GM23338 (cell line): ENCODE data around the gene RAB44. TPM values are rescaled to one million over a fixed set of nuclear protein-coding genes. Genes with fewer than 3 reads are reported as not detected.

Source experiments
- ATAC-seq: fragments of 200-7000 bp; cut with Tn5 transposase; 3 replicates; pipeline ENCODE4 v1.9.1; 2020
- DNase-seq: peaks from one replicate; pipeline ENCODE4 v3.0.0-alpha.2; 2015; ENCODE audit warnings: low spot score
- H2AFZ ChIP-seq: fragments of 200-600 bp; sonication (generic); 2 replicates; pipeline ENCODE4 v1.8.0; 2016; ENCODE audit warnings: antibody characterized with exemption, mild to moderate bottlenecking, moderate library complexity
- H3F3A ChIP-seq: fragments of 200-600 bp; sonication (generic); replicated peaks from 2 replicates; pipeline ENCODE4 v1.8.0; 2017; ENCODE audit warnings: antibody characterized with exemption, mixed run types, low read depth
- H3K27ac ChIP-seq: fragments of 200-600 bp; sonication (generic); 2 replicates; pipeline ENCODE4 v1.6.1; 2016; ENCODE audit warnings: low read depth
- H3K27me3 ChIP-seq: fragments of 200-600 bp; sonication (generic); 2 replicates; pipeline ENCODE4 v1.8.0; 2016; ENCODE audit warnings: mild to moderate bottlenecking, mixed run types, moderate library complexity; ENCODE audit not compliant: insufficient read depth
- H3K36me3 ChIP-seq: fragments of 200-600 bp; sonication (generic); 2 replicates; pipeline ENCODE4 v1.8.0; 2016; ENCODE audit warnings: mild to moderate bottlenecking; ENCODE audit not compliant: insufficient read depth
- H3K4me1 ChIP-seq: fragments of 200-600 bp; sonication (generic); 2 replicates; pipeline ENCODE4 v1.8.0; 2016; ENCODE audit warnings: mild to moderate bottlenecking, moderate library complexity; ENCODE audit not compliant: insufficient read depth
- H3K4me2 ChIP-seq: fragments of 200-600 bp; sonication (generic); 2 replicates; pipeline ENCODE4 v1.7.1; 2017; ENCODE audit warnings: mixed run types
- H3K4me3 ChIP-seq: fragments of 200-600 bp; sonication (generic); 2 replicates; pipeline ENCODE4 v1.6.1; 2016; ENCODE audit warnings: mixed run types
- H3K79me2 ChIP-seq: fragments of 200-600 bp; sonication (generic); replicated peaks from 2 replicates; pipeline ENCODE4 v1.8.0; 2017; ENCODE audit warnings: mild to moderate bottlenecking; ENCODE audit not compliant: insufficient read depth
- H3K9me2 ChIP-seq: fragments of 200-600 bp; sonication (generic); 2 replicates; pipeline ENCODE4 v1.8.0; 2017; ENCODE audit not compliant: insufficient read depth
- H4K20me1 ChIP-seq: fragments of 200-600 bp; sonication (generic); replicated peaks from 2 replicates; pipeline ENCODE4 v1.8.0; 2017; ENCODE audit warnings: mild to moderate bottlenecking; ENCODE audit not compliant: insufficient read depth
- H3K27ac Mint-ChIP-seq: 2 replicates; pipeline ENCODE4 v1.8.0; 2020; ENCODE audit warnings: inconsistent platforms, mild to moderate bottlenecking, moderate library complexity, mixed read lengths
- H3K27me3 Mint-ChIP-seq: 3 replicates; pipeline ENCODE4 v1.8.0; 2022; ENCODE audit warnings: low read depth, mild to moderate bottlenecking, moderate library complexity, mixed read lengths, inconsistent platforms; ENCODE audit not compliant: insufficient read depth, poor library complexity
- H3K36me3 Mint-ChIP-seq: 3 replicates; pipeline ENCODE4 v1.8.0; 2021; ENCODE audit warnings: low read depth, mild to moderate bottlenecking, inconsistent platforms, moderate library complexity, mixed read lengths
- H3K4me1 Mint-ChIP-seq: 3 replicates; pipeline ENCODE4 v1.8.0; 2020; ENCODE audit warnings: mild to moderate bottlenecking, inconsistent platforms, mixed read lengths
- H3K4me3 Mint-ChIP-seq: 3 replicates; pipeline ENCODE4 v1.8.0; 2021; ENCODE audit warnings: moderate library complexity, mild to moderate bottlenecking, inconsistent platforms, mixed read lengths
- H3K9me3 Mint-ChIP-seq: 3 replicates; pipeline ENCODE4 v1.8.0; 2020; ENCODE audit warnings: moderate library complexity, mild to moderate bottlenecking, inconsistent platforms, mixed read lengths
- CREB1 ChIP-seq: fragments of 250-450 bp; sonication (Bioruptor Pico); IDR thresholded peaks from 2 replicates; pipeline ENCODE4 v1.5.0; 2020; ENCODE audit warnings: low read depth, mild to moderate bottlenecking, moderate library complexity
- EZH2 ChIP-seq: fragments of 200-600 bp; sonication (generic); IDR thresholded peaks from one replicate; pipeline ENCODE4 v1.8.0; 2017; ENCODE audit warnings: antibody characterized with exemption, mild to moderate bottlenecking, low read depth; ENCODE audit not compliant: unreplicated experiment
- JUNB ChIP-seq: IDR thresholded peaks from one replicate; pipeline ENCODE4 v1.6.1; 2016; ENCODE audit warnings: antibody characterized with exemption; ENCODE audit not compliant: unreplicated experiment
- NANOG ChIP-seq: IDR thresholded peaks from 2 replicates; pipeline ENCODE4 v1.6.1; 2016; ENCODE audit warnings: antibody characterized with exemption, borderline replicate concordance
- POLR2AphosphoS5 ChIP-seq: IDR thresholded peaks from 2 replicates; pipeline ENCODE4 v1.6.1; 2016; ENCODE audit warnings: antibody characterized with exemption, low read depth
- STAT1 ChIP-seq: IDR thresholded peaks from one replicate; pipeline ENCODE4 v1.6.1; 2016; ENCODE audit warnings: antibody characterized with exemption; ENCODE audit not compliant: unreplicated experiment
- ZNF114 ChIP-seq: fragments of 250-450 bp; sonication (Bioruptor Pico); IDR thresholded peaks from 2 replicates; pipeline ENCODE4 v1.5.0; 2020; ENCODE audit warnings: mild to moderate bottlenecking, moderate library complexity
- ZNF331 ChIP-seq: fragments of 250-450 bp; sonication (Bioruptor Pico); IDR thresholded peaks from 2 replicates; pipeline ENCODE4 v1.5.0; 2020; ENCODE audit warnings: low read depth, mild to moderate bottlenecking, moderate library complexity
- polyA plus RNA-seq: library from polyadenylated mRNA; unstranded; fragments of >200 nt; fragmentation: Nextera tagmentation; extraction: Ambion mirVana; gene quantifications from 2 replicates; pipeline ENCODE4 v1.2.1, GENCODE V29; 2016
- total RNA-seq: library from RNA; depleted of rRNA; stranded (reverse); fragments of >200 nt; shearing (Covaris generic); gene quantifications from 2 replicates; pipeline ENCODE4 v1.2.3, GENCODE V29; 2014
- TF ChIP-seq, protein P1 (sequence below): IDR thresholded peaks from 2 replicates; pipeline ENCODE4 v1.6.1; 2016; ENCODE audit warnings: antibody characterized with exemption
- TF ChIP-seq, protein P2 (sequence below): fragments of 250-450 bp; sonication (Bioruptor Pico); IDR thresholded peaks from 2 replicates; pipeline ENCODE4 v1.5.0; 2020; ENCODE audit warnings: mild to moderate bottlenecking, moderate library complexity
- TF ChIP-seq, protein P3 (sequence below): IDR thresholded peaks from one replicate; pipeline ENCODE4 v1.6.1; 2018; ENCODE audit warnings: antibody characterized with exemption; ENCODE audit not compliant: unreplicated experiment

The RAB44 gene
- total and polyA plus RNA-seq, 2 experiments from 2014 or later, result not detected

DNA sequence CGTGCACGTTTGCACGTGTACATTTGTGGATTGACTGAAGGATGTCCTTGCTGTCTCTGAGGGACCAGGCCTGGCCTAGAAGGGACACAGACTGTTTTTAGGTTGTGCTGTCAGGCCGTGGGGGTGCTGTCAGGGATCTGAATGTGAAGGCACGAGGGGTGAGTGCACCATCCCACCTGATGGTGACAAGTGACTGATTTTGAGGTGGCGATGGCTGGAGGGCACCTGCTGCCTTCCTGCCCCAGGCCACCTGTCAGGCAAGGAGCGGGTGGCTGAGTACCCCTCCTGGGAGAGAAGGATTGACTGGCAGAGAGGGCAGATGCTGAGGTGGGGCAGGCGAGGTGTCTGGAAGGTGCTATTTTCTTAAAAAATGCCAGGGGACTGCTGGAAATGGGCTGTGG lies 1.2 kb downstream of the RAB44 start:
- no peaks in the 10 kb centered on the region for H4K20me1 ChIP-seq
- H3K4me3 ChIP-seq, result no peak overlapping the region
- DNase-seq (no peak), ATAC-seq (no peak)
- peaks cover 1% of the 10 kb centered on the region for H3K27me3 Mint-ChIP-seq
- TF ChIP-seq, protein P1, sequence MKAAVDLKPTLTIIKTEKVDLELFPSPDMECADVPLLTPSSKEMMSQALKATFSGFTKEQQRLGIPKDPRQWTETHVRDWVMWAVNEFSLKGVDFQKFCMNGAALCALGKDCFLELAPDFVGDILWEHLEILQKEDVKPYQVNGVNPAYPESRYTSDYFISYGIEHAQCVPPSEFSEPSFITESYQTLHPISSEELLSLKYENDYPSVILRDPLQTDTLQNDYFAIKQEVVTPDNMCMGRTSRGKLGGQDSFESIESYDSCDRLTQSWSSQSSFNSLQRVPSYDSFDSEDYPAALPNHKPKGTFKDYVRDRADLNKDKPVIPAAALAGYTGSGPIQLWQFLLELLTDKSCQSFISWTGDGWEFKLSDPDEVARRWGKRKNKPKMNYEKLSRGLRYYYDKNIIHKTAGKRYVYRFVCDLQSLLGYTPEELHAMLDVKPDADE, result no peak
- TF ChIP-seq, protein P2, sequence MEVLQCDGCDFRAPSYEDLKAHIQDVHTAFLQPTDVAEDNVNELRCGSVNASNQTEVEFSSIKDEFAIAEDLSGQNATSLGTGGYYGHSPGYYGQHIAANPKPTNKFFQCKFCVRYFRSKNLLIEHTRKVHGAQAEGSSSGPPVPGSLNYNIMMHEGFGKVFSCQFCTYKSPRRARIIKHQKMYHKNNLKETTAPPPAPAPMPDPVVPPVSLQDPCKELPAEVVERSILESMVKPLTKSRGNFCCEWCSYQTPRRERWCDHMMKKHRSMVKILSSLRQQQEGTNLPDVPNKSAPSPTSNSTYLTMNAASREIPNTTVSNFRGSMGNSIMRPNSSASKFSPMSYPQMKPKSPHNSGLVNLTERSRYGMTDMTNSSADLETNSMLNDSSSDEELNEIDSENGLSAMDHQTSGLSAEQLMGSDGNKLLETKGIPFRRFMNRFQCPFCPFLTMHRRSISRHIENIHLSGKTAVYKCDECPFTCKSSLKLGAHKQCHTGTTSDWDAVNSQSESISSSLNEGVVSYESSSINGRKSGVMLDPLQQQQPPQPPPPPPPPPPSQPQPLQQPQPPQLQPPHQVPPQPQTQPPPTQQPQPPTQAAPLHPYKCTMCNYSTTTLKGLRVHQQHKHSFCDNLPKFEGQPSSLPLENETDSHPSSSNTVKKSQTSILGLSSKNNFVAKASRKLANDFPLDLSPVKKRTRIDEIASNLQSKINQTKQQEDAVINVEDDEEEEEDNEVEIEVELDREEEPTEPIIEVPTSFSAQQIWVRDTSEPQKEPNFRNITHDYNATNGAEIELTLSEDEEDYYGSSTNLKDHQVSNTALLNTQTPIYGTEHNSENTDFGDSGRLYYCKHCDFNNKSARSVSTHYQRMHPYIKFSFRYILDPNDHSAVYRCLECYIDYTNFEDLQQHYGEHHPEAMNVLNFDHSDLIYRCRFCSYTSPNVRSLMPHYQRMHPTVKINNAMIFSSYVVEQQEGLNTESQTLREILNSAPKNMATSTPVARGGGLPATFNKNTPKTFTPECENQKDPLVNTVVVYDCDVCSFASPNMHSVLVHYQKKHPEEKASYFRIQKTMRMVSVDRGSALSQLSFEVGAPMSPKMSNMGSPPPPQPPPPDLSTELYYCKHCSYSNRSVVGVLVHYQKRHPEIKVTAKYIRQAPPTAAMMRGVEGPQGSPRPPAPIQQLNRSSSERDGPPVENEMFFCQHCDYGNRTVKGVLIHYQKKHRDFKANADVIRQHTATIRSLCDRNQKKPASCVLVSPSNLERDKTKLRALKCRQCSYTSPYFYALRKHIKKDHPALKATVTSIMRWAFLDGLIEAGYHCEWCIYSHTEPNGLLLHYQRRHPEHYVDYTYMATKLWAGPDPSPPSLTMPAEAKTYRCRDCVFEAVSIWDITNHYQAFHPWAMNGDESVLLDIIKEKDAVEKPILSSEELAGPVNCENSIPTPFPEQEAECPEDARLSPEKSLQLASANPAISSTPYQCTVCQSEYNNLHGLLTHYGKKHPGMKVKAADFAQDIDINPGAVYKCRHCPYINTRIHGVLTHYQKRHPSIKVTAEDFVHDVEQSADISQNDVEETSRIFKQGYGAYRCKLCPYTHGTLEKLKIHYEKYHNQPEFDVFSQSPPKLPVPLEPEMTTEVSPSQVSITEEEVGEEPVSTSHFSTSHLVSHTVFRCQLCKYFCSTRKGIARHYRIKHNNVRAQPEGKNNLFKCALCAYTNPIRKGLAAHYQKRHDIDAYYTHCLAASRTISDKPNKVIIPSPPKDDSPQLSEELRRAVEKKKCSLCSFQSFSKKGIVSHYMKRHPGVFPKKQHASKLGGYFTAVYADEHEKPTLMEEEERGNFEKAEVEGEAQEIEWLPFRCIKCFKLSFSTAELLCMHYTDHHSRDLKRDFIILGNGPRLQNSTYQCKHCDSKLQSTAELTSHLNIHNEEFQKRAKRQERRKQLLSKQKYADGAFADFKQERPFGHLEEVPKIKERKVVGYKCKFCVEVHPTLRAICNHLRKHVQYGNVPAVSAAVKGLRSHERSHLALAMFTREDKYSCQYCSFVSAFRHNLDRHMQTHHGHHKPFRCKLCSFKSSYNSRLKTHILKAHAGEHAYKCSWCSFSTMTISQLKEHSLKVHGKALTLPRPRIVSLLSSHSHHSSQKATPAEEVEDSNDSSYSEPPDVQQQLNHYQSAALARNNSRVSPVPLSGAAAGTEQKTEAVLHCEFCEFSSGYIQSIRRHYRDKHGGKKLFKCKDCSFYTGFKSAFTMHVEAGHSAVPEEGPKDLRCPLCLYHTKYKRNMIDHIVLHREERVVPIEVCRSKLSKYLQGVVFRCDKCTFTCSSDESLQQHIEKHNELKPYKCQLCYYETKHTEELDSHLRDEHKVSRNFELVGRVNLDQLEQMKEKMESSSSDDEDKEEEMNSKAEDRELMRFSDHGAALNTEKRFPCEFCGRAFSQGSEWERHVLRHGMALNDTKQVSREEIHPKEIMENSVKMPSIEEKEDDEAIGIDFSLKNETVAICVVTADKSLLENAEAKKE (CRISPR knock-in tag), result no peak
- TF ChIP-seq CREB1 (CRISPR knock-in tag) (no peak), EZH2 (no peak), NANOG (no peak), POLR2AphosphoS5 (no peak), ZNF331 (no peak), JUNB (no peak), ZNF114 (no peak), STAT1 (no peak)
- TF ChIP-seq, protein P3, sequence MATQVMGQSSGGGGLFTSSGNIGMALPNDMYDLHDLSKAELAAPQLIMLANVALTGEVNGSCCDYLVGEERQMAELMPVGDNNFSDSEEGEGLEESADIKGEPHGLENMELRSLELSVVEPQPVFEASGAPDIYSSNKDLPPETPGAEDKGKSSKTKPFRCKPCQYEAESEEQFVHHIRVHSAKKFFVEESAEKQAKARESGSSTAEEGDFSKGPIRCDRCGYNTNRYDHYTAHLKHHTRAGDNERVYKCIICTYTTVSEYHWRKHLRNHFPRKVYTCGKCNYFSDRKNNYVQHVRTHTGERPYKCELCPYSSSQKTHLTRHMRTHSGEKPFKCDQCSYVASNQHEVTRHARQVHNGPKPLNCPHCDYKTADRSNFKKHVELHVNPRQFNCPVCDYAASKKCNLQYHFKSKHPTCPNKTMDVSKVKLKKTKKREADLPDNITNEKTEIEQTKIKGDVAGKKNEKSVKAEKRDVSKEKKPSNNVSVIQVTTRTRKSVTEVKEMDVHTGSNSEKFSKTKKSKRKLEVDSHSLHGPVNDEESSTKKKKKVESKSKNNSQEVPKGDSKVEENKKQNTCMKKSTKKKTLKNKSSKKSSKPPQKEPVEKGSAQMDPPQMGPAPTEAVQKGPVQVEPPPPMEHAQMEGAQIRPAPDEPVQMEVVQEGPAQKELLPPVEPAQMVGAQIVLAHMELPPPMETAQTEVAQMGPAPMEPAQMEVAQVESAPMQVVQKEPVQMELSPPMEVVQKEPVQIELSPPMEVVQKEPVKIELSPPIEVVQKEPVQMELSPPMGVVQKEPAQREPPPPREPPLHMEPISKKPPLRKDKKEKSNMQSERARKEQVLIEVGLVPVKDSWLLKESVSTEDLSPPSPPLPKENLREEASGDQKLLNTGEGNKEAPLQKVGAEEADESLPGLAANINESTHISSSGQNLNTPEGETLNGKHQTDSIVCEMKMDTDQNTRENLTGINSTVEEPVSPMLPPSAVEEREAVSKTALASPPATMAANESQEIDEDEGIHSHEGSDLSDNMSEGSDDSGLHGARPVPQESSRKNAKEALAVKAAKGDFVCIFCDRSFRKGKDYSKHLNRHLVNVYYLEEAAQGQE, result no peak
- H3K4me1 Mint-ChIP-seq, result no peaks in the 10 kb centered on the region
- H3K36me3 ChIP-seq, result no peaks in the 10 kb centered on the region
- no peaks in the 10 kb centered on the region for H3K27me3 ChIP-seq
- no peak overlapping the region for H3K4me2 ChIP-seq
- no peaks in the 10 kb centered on the region for H3K36me3 Mint-ChIP-seq
- H3K4me1 ChIP-seq, result no peaks in the 10 kb centered on the region
- H2AFZ ChIP-seq, result no peak overlapping the region
- no peaks in the 10 kb centered on the region for H3K9me2 ChIP-seq
- no peaks in the 10 kb centered on the region for H3K79me2 ChIP-seq
- H3F3A ChIP-seq, result no peaks in the 10 kb centered on the region
- no peaks in the 10 kb centered on the region for H3K9me3 Mint-ChIP-seq
- H3K4me3 Mint-ChIP-seq, result no peak overlapping the region
- no peak overlapping the region for H3K27ac Mint-ChIP-seq
- no peak overlapping the region for H3K27ac ChIP-seq
